MM.1S (cell line): ENCODE results near the gene POLE2.
"Not testable (repeated sequence)": the region's sequence is repeated elsewhere in the genome, so short reads cannot be mapped to it uniquely, and the experiment has no call there.

Source experiments
- CTCF ChIP-seq: fragments of 300-600 bp; sonication (generic); IDR thresholded peaks from 2 replicates; pipeline ENCODE4 v1.5.1; 2016; ENCODE audit warnings: antibody characterized with exemption, low read length, mixed read lengths
- EZH2phosphoT487 ChIP-seq: fragments of 300-600 bp; sonication (generic); IDR thresholded peaks from 2 replicates; pipeline ENCODE4 v1.6.1; 2018; ENCODE audit warnings: antibody characterized with exemption, low read length

- not testable (repeated sequence) for TF ChIP-seq EZH2phosphoT487, CTCF
Measured at GRCh38 chr14:49657500-49657899, 30.5 kb downstream of the POLE2 start.
